HFFc6 (cell line): ENCODE measurements around the gene PPP6R3. TPM values are rescaled to one million over a fixed set of nuclear protein-coding genes. Genes with fewer than 3 reads are reported as not detected.

Experiments used
- DNase-seq: peaks from one replicate; pipeline ENCODE4 v3.0.0-alpha.2; 2018
- H3K27ac Mint-ChIP-seq: 2 replicates; pipeline ENCODE4 v1.8.0; 2020; ENCODE audit warnings: mild to moderate bottlenecking, mixed read lengths
- H3K27me3 Mint-ChIP-seq: 2 replicates; pipeline ENCODE4 v1.8.0; 2021; ENCODE audit warnings: mild to moderate bottlenecking, moderate library complexity, mixed read lengths; ENCODE audit not compliant: insufficient read depth
- H3K36me3 Mint-ChIP-seq: 2 replicates; pipeline ENCODE4 v1.8.0; 2021; ENCODE audit warnings: low read depth, mixed read lengths
- H3K4me1 Mint-ChIP-seq: 2 replicates; pipeline ENCODE4 v1.8.0; 2020; ENCODE audit warnings: low read depth, mixed read lengths
- H3K4me3 Mint-ChIP-seq: 2 replicates; pipeline ENCODE4 v1.8.0; 2020; ENCODE audit warnings: mild to moderate bottlenecking, moderate library complexity, mixed read lengths
- H3K9me3 Mint-ChIP-seq: 2 replicates; pipeline ENCODE4 v1.8.0; 2020; ENCODE audit warnings: mild to moderate bottlenecking, mixed read lengths
- CTCF ChIP-seq: fragments of 200-600 bp; sonication (generic); IDR thresholded peaks from 2 replicates; pipeline ENCODE4 v1.5.0; 2021; ENCODE audit warnings: antibody characterized with exemption, mild to moderate bottlenecking
- total RNA-seq, 6 experiments: library from RNA; stranded (reverse); fragmentation: NEBNext Ultra II Directional; extraction: Animal tissue kit (Norgen Biotek cat#: 25700); gene quantifications; 2 replicates in 1 of 6; 3 replicates in 5 of 6; pipeline ENCODE4 v1.2.3, GENCODE V29; 2021

Gene PPP6R3
- total RNA-seq, 6 experiments from 2014 or later = 62.5 to 72.0 (median 67.8) TPM

- H3K36me3 Mint-ChIP-seq = no peaks in the 10 kb centered on the region
Measured at GRCh38 chr11:68495872-68496271, 35.3 kb downstream of the PPP6R3 start.

GRCh38 chr11:68497761-68498160 lies 37.2 kb downstream of the PPP6R3 start:
- no peak for TF ChIP-seq CTCF
- Mint-ChIP-seq H3K9me3 (no peaks in the 10 kb centered on the region), H3K4me3 (no peak overlapping the region), H3K27me3 (peaks cover 2% of the 10 kb centered on the region; the same call in 1 of the 2 replicates), H3K36me3 (no peaks in the 10 kb centered on the region), H3K4me1 (peaks cover 31% of the 10 kb centered on the region), H3K27ac (no peak overlapping the region)
- DNase-seq = no peak

More at GRCh38 chr11:68495872-68496271, 35.3 kb downstream of the PPP6R3 start:
- DNase-seq = no peak
- Mint-ChIP-seq H3K27me3 (peaks cover 2% of the 10 kb centered on the region; the same call in 1 of the 2 replicates), H3K4me3 (no peak overlapping the region), H3K9me3 (no peaks in the 10 kb centered on the region), H3K4me1 (peaks cover 23% of the 10 kb centered on the region), H3K27ac (no peak overlapping the region)
- TF ChIP-seq CTCF = no peak

GRCh38 chr11:68498321-68498720 lies 37.8 kb downstream of the PPP6R3 start:
- no peaks in the 10 kb centered on the region for H3K36me3 Mint-ChIP-seq
- H3K27me3 Mint-ChIP-seq = peaks cover under 1% of the 10 kb centered on the region; the same call in 1 of the 2 replicates
- no peak overlapping the region for H3K27ac Mint-ChIP-seq
- peaks cover 35% of the 10 kb centered on the region for H3K4me1 Mint-ChIP-seq
- no peaks in the 10 kb centered on the region for H3K9me3 Mint-ChIP-seq
- no peak overlapping the region for H3K4me3 Mint-ChIP-seq
- no peak for TF ChIP-seq CTCF
- no peak for DNase-seq

- Mint-ChIP-seq H3K4me3 (no peak overlapping the region), H3K9me3 (no peaks in the 10 kb centered on the region), H3K4me1 (peaks cover 43% of the 10 kb centered on the region), H3K27me3 (no peaks in the 10 kb centered on the region; the same call in 1 of the 2 replicates), H3K36me3 (no peaks in the 10 kb centered on the region), H3K27ac (no peak overlapping the region)
- DNase-seq = no peak
- TF ChIP-seq CTCF = no peak
Measured at GRCh38 chr11:68498903-68499883, 38.6 kb downstream of the PPP6R3 start.

GRCh38 chr11:68500206-68500605 lies 39.7 kb downstream of the PPP6R3 start:
- no peak for DNase-seq
- no peak for TF ChIP-seq CTCF
- peaks cover 53% of the 10 kb centered on the region for H3K4me1 Mint-ChIP-seq
- no peaks in the 10 kb centered on the region; the same call in 1 of the 2 replicates for H3K27me3 Mint-ChIP-seq
- H3K36me3 Mint-ChIP-seq = no peaks in the 10 kb centered on the region
- no peaks in the 10 kb centered on the region for H3K9me3 Mint-ChIP-seq
- no peak overlapping the region for H3K27ac Mint-ChIP-seq
- no peak overlapping the region for H3K4me3 Mint-ChIP-seq
